VCaP (cell line): ENCODE measurements around the gene SLC15A5.

Experiments
- H3K27ac ChIP-seq: fragments of 450-650 bp; 2 replicates; pipeline ENCODE4 v1.5.1; 2017
- TF ChIP-seq, protein P1 (sequence below): fragments of 450-650 bp; conservative IDR thresholded peaks from 2 replicates; pipeline ENCODE4 v1.5.1; 2017; ENCODE audit warnings: mild to moderate bottlenecking, moderate library complexity

Gene SLC15A5

DNA sequence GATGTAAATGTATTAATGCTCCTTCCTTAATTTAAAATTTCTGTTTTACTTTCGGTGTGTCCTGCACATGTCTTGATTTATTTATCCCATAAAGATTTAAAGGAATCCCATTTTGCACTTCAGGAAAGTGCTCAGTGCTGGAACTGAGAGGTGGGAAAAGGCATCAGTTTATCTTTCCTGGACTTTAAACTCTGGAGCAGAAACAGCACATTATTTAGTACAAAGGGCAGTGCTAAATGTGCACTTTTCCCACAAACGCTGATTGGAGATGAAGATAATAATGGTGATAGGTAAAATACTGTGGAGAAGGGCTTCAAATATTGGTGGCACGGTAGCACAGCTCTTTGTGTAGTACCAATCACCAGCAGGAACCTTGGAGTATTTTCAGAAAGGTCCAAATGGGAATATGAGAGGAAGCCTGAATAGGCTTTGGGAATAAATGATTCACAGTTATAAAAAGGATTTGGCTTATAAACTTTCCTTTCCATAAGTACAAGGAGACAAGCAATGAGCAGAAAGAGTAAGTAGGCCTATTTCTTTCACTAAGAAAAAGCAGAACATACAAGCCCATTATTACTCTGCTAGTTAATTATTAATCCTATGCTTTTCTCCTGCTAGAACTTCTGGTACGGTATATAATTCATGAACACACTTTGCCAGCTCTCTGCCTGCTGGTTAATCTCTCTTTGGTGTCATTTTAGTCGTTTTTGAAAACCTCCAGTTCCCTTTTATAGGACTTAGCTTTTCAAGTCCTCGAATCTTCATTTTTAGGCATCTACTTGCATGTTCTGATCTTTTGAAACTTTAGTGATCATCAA lies 58.3 kb downstream of the SLC15A5 start:
- TF ChIP-seq, protein P1, sequence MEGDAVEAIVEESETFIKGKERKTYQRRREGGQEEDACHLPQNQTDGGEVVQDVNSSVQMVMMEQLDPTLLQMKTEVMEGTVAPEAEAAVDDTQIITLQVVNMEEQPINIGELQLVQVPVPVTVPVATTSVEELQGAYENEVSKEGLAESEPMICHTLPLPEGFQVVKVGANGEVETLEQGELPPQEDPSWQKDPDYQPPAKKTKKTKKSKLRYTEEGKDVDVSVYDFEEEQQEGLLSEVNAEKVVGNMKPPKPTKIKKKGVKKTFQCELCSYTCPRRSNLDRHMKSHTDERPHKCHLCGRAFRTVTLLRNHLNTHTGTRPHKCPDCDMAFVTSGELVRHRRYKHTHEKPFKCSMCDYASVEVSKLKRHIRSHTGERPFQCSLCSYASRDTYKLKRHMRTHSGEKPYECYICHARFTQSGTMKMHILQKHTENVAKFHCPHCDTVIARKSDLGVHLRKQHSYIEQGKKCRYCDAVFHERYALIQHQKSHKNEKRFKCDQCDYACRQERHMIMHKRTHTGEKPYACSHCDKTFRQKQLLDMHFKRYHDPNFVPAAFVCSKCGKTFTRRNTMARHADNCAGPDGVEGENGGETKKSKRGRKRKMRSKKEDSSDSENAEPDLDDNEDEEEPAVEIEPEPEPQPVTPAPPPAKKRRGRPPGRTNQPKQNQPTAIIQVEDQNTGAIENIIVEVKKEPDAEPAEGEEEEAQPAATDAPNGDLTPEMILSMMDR = no peak
- peak overlapping the region; percentile 9; the same call in 1 of the 2 replicates for H3K27ac ChIP-seq

DNA sequence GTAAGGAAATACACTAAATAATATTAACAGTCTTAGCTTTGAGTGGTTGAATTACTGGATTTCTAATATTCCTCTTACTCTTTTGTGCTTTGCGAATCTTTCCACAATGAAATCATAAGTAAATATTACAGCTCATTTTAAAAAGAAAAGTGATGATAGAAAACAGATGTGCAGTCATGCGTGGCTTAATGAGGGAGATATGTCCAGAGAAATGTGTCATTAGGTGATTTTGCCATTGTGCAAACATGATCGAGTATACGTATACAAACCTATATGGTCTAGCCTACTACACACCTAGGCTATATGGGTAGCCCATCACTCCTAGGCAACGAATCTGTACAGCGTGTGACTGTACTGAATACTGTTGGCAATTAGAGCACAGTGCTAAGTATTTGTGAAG lies 59.3 kb downstream of the SLC15A5 start:
- TF ChIP-seq, protein P1 = no peak
- H3K27ac ChIP-seq = peak overlapping the region; percentile 9; the same call in 1 of the 2 replicates

DNA sequence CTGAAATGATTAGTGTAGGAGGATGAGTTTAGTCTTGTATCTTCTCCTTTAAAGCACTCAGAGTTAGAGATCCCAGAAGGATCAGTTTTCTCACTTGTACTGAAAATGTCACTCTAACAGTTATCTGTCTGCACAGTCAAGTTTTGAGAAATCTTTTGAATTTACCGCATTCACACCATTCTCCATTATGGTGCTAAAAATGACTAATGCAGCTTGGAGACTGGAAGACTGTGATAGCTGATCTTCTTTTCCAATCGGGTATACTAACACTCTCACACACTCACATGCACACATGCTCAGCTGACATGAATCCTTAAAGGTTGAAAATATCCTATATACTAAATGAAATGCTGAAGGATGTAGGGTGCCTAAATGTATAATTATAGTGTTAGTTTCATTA lies 65.8 kb downstream of the SLC15A5 start:
- TF ChIP-seq, protein P1 = no peak
- H3K27ac ChIP-seq = no peak overlapping the region

DNA sequence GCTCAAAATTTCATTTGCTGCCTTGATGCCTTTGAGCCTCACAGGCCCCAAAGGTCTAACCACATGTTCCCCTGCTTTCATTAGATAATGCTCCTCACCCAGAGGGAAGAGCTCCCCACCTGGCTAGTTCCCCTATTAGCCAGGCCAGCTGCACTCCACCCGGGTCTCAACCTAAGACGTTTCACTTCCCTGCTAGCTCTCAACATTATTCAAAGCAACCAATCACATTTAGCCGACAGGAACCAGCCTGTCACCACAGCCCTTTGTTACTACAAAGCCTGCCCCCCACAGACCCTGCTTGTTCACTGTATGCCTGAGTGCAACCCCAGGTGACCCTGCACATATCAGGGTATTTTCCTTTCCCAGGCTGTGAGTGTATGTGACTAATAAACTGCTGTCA lies 78.6 kb downstream of the SLC15A5 start:
- no peak overlapping the region for H3K27ac ChIP-seq
- TF ChIP-seq, protein P1 = no peak

DNA sequence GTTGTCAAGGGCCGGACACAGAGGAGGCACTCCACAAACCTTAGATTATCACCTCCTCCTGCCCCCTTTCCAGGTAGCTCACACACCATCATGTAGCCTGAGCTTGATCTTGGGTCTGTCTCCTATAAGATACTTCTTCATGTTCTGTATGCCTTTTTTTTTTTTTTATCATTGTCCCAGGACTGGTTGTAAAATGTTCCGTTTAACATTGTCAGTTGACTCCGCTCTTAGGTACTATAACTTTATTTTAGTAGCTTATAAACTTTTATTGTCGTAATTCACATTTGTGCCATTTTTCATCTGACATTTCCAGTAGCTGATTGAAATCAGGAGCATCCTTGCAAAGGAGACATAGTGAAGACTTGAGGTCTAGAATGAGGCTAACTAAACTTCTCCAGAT lies 79.9 kb downstream of the SLC15A5 start:
- H3K27ac ChIP-seq = no peak overlapping the region
- TF ChIP-seq, protein P1 = no peak

DNA sequence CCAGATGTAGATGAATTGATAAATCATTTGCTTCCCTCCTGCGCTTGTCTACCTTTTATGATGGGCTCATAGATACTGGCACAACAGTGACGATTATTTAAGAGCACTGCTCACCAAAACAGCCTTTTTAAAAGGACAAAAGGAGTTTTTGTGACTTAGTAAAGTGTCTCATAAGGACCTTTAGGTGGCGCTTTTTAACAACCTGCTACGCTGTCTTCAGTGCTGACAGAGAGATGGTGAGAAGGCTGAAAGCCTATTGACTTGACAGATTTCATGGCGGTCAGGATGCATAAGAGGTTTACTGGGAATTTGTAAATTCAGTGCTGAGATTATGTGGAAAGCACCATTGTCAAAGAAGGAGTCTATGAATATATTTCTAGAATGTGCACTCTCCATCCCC lies 87.6 kb downstream of the SLC15A5 start:
- TF ChIP-seq, protein P1 = peak; percentile 87
- no peak overlapping the region for H3K27ac ChIP-seq

DNA sequence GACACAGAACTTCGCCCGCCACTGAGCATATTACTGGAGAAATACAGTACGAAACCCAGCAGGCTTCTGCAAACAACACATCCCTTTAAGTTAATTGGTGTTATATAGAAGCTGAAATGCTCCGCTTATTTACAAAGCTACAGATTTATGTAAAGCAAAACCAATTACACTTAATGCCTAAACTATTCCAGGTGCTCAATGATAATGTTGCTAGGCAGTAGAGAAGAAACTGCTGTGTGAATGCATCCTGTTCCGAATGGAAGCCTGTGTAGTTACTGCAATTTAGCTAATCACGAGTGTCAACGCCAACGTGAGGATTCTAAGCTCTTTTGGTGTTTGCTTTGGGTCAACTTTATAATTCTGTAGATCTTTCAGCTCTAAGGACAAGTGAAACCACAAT lies 89.8 kb downstream of the SLC15A5 start:
- TF ChIP-seq, protein P1 = no peak
- no peak overlapping the region for H3K27ac ChIP-seq
